Measurements from ENCODE around the gene UCK2. TPM values are rescaled to one million over a fixed set of nuclear protein-coding genes. Genes with fewer than 3 reads are reported as not detected.
A peak's percentile ranks its signal among the peaks of the same experiment; 100 is the strongest.

Gene UCK2
- total and polyA plus RNA-seq, 10 of the 15 experiments (the other 5 are each of a cell fraction or from before 2014, with no cell fraction given), result 55.3 to 106 (median 84.9) TPM

DNA sequence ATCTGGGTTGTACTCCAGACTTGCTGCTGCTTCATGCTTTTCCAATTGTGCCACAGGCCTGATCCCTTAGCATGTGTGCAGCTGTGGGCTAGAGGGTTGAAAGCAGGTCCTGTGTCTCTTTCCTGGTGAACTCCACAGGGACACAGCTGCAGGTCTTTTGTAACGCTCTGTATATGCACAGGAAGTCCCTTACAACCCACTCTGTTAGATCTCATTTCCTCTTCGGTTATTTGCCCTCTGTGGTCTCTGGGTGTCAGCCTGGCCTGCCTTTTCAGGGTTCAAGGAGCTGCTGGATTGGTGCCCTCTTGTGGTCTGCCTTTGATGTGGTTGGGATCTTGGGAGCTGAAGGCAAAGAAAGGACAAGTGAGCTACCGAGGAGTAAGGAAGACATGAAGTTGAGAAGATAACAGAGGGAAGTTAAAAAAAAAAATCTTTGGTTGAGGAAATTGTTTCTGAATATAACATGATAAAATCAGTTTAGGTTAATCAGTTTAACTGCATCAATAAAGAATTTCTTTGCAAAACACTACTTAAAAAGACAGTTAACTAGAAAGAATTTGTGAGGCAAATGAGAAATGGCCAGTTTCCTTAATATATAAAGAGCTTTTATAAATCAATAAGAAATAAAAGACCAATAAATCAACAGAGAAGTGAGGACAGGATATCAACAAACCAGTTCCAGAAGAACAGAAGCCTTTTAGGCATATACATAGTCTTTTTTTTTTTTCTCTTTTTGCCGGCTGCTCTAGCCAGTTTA lies 44.1 kb downstream of the UCK2 start (continued):
- TF ChIP-seq, protein P1, sequence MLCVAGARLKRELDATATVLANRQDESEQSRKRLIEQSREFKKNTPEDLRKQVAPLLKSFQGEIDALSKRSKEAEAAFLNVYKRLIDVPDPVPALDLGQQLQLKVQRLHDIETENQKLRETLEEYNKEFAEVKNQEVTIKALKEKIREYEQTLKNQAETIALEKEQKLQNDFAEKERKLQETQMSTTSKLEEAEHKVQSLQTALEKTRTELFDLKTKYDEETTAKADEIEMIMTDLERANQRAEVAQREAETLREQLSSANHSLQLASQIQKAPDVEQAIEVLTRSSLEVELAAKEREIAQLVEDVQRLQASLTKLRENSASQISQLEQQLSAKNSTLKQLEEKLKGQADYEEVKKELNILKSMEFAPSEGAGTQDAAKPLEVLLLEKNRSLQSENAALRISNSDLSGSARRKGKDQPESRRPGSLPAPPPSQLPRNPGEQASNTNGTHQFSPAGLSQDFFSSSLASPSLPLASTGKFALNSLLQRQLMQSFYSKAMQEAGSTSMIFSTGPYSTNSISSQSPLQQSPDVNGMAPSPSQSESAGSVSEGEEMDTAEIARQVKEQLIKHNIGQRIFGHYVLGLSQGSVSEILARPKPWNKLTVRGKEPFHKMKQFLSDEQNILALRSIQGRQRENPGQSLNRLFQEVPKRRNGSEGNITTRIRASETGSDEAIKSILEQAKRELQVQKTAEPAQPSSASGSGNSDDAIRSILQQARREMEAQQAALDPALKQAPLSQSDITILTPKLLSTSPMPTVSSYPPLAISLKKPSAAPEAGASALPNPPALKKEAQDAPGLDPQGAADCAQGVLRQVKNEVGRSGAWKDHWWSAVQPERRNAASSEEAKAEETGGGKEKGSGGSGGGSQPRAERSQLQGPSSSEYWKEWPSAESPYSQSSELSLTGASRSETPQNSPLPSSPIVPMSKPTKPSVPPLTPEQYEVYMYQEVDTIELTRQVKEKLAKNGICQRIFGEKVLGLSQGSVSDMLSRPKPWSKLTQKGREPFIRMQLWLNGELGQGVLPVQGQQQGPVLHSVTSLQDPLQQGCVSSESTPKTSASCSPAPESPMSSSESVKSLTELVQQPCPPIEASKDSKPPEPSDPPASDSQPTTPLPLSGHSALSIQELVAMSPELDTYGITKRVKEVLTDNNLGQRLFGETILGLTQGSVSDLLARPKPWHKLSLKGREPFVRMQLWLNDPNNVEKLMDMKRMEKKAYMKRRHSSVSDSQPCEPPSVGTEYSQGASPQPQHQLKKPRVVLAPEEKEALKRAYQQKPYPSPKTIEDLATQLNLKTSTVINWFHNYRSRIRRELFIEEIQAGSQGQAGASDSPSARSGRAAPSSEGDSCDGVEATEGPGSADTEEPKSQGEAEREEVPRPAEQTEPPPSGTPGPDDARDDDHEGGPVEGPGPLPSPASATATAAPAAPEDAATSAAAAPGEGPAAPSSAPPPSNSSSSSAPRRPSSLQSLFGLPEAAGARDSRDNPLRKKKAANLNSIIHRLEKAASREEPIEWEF (IDR thresholded peaks at IDR 0.05; ENCODE audit: insufficient replicate concordance, low read depth, low read length), result no peak
- TF ChIP-seq SIN3A (IDR thresholded peaks at IDR 0.05; ENCODE audit: low read depth, low read length) (no peak), MEF2A (IDR thresholded peaks at IDR 0.05; ENCODE audit: insufficient read depth, low read depth, low read length) (no peak), IKZF2 (IDR thresholded peaks at IDR 0.05) (peak; percentile 97 to 98), MTA2 (IDR thresholded peaks at IDR 0.05; ENCODE audit: low read depth) (peak; percentile 74), SUZ12 (IDR thresholded peaks at IDR 0.05; ENCODE audit: unreplicated experiment) (no peak), HCFC1 (IDR thresholded peaks at IDR 0.05; ENCODE audit: low read length) (no peak), MEF2B (IDR thresholded peaks at IDR 0.05; ENCODE audit: partially characterized antibody, poor library complexity, severe bottlenecking) (peak; percentile 73), SMC3 (IDR thresholded peaks at IDR 0.05; ENCODE audit: borderline replicate concordance, low read length) (peak; percentile 70; the same call in 1 of the 2 replicates), JUND (IDR thresholded peaks at IDR 0.05; ENCODE audit: low read depth, low read length) (no peak)
- TF ChIP-seq, protein P2, sequence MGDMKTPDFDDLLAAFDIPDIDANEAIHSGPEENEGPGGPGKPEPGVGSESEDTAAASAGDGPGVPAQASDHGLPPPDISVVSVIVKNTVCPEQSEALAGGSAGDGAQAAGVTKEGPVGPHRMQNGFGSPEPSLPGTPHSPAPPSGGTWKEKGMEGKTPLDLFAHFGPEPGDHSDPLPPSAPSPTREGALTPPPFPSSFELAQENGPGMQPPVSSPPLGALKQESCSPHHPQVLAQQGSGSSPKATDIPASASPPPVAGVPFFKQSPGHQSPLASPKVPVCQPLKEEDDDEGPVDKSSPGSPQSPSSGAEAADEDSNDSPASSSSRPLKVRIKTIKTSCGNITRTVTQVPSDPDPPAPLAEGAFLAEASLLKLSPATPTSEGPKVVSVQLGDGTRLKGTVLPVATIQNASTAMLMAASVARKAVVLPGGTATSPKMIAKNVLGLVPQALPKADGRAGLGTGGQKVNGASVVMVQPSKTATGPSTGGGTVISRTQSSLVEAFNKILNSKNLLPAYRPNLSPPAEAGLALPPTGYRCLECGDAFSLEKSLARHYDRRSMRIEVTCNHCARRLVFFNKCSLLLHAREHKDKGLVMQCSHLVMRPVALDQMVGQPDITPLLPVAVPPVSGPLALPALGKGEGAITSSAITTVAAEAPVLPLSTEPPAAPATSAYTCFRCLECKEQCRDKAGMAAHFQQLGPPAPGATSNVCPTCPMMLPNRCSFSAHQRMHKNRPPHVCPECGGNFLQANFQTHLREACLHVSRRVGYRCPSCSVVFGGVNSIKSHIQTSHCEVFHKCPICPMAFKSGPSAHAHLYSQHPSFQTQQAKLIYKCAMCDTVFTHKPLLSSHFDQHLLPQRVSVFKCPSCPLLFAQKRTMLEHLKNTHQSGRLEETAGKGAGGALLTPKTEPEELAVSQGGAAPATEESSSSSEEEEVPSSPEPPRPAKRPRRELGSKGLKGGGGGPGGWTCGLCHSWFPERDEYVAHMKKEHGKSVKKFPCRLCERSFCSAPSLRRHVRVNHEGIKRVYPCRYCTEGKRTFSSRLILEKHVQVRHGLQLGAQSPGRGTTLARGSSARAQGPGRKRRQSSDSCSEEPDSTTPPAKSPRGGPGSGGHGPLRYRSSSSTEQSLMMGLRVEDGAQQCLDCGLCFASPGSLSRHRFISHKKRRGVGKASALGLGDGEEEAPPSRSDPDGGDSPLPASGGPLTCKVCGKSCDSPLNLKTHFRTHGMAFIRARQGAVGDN (IDR thresholded peaks at IDR 0.05), result peak; percentile 46
- TF ChIP-seq, protein P3, sequence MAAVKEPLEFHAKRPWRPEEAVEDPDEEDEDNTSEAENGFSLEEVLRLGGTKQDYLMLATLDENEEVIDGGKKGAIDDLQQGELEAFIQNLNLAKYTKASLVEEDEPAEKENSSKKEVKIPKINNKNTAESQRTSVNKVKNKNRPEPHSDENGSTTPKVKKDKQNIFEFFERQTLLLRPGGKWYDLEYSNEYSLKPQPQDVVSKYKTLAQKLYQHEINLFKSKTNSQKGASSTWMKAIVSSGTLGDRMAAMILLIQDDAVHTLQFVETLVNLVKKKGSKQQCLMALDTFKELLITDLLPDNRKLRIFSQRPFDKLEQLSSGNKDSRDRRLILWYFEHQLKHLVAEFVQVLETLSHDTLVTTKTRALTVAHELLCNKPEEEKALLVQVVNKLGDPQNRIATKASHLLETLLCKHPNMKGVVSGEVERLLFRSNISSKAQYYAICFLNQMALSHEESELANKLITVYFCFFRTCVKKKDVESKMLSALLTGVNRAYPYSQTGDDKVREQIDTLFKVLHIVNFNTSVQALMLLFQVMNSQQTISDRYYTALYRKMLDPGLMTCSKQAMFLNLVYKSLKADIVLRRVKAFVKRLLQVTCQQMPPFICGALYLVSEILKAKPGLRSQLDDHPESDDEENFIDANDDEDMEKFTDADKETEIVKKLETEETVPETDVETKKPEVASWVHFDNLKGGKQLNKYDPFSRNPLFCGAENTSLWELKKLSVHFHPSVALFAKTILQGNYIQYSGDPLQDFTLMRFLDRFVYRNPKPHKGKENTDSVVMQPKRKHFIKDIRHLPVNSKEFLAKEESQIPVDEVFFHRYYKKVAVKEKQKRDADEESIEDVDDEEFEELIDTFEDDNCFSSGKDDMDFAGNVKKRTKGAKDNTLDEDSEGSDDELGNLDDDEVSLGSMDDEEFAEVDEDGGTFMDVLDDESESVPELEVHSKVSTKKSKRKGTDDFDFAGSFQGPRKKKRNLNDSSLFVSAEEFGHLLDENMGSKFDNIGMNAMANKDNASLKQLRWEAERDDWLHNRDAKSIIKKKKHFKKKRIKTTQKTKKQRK (IDR thresholded peaks at IDR 0.05; ENCODE audit: low read depth, low read length), result no peak
- TF ChIP-seq, protein P4, sequence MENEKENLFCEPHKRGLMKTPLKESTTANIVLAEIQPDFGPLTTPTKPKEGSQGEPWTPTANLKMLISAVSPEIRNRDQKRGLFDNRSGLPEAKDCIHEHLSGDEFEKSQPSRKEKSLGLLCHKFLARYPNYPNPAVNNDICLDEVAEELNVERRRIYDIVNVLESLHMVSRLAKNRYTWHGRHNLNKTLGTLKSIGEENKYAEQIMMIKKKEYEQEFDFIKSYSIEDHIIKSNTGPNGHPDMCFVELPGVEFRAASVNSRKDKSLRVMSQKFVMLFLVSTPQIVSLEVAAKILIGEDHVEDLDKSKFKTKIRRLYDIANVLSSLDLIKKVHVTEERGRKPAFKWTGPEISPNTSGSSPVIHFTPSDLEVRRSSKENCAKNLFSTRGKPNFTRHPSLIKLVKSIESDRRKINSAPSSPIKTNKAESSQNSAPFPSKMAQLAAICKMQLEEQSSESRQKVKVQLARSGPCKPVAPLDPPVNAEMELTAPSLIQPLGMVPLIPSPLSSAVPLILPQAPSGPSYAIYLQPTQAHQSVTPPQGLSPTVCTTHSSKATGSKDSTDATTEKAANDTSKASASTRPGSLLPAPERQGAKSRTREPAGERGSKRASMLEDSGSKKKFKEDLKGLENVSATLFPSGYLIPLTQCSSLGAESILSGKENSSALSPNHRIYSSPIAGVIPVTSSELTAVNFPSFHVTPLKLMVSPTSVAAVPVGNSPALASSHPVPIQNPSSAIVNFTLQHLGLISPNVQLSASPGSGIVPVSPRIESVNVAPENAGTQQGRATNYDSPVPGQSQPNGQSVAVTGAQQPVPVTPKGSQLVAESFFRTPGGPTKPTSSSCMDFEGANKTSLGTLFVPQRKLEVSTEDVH (IDR thresholded peaks at IDR 0.05; ENCODE audit: low read depth, partially characterized antibody), result no peak
